HepG2 (cell line): ENCODE data around the gene PCBP2. TPM values are rescaled to one million over a fixed set of nuclear protein-coding genes. Genes with fewer than 3 reads are reported as not detected.
A peak's percentile ranks its signal among the peaks of the same experiment; 100 is the strongest.

Source experiments
- ATAC-seq: fragments of 200-7000 bp; cut with Tn5 transposase; 3 replicates; pipeline ENCODE4 v1.9.1; 2020; ENCODE audit warnings: mild to moderate bottlenecking, moderate library complexity
- BruUV-seq: library from RNA; stranded (reverse); fragments of 400-500 nt; replicated peaks from 2 replicates; lab custom pipeline; 2021; lab: Mats Ljungman, UMichigan
- CTCF ChIA-PET: fragments of 300-600 bp; formaldehyde crosslinking; extraction: SDS; loops from one replicate; lab custom pipeline; 2021; ENCODE audit warnings: low total read pairs, inconsistent platforms, low intra/inter-chr PET ratio; lab: Yijun Ruan, JAX
- POLR2A ChIA-PET: fragments of 350-600 bp; sonication (Branson Sonifier 250); formaldehyde crosslinking; loops from one replicate; lab custom pipeline; 2020; ENCODE audit warnings: antibody characterized with exemption, inconsistent platforms; lab: Yijun Ruan, JAX
- DNase-seq: peaks from one replicate; pipeline ENCODE4 v3.0.0-alpha.2; 2015; ENCODE audit warnings: low spot score
- FAIRE-seq: peaks from 3 replicates; lab custom pipeline; 2011; peaks lifted over from hg19 to GRCh38; lab: Jason Lieb, UNC
- H2AFZ ChIP-seq: one replicate; pipeline ENCODE4 v1.6.1; 2011; ENCODE audit warnings: low read length, inconsistent platforms
- H3K27ac ChIP-seq: fragments of 300-600 bp; 3 replicates; pipeline ENCODE4 v1.8.0; 2011; ENCODE audit warnings: mixed run types, mild to moderate bottlenecking, mixed read lengths, low read length, inconsistent platforms; ENCODE audit not compliant: insufficient read depth; ENCODE audit errors: extremely low read length
- H3K27me3 ChIP-seq, 2 experiments: fragments of 200-600 bp in 1 of 2; 2 replicates in 1 of 2; 3 replicates in 1 of 2; pipeline versions ENCODE4 v1.6.0 to v1.8.0; 2011; ENCODE audit warnings: low read length in 2 of 2, mild to moderate bottlenecking in 2 of 2, moderate library complexity in 2 of 2, inconsistent platforms in 1 of 2; ENCODE audit not compliant: insufficient read depth in 2 of 2, control insufficient read depth in 1 of 2
- H3K36me3 ChIP-seq, 2 experiments: fragments of 200-600 bp in 1 of 2; replicated peaks in 1 of 2; 2 replicates in 1 of 2; 3 replicates in 1 of 2; pipeline versions ENCODE4 v1.5.1 to v1.8.0; 2011; ENCODE audit warnings: low read length in 2 of 2, inconsistent platforms in 1 of 2; ENCODE audit not compliant: insufficient read depth in 2 of 2, control insufficient read depth in 1 of 2
- H3K4me1 ChIP-seq: 2 replicates; pipeline ENCODE4 v1.5.1; 2012; ENCODE audit warnings: low read length, inconsistent platforms; ENCODE audit not compliant: insufficient read depth
- H3K4me2 ChIP-seq: 2 replicates; pipeline ENCODE4 v1.6.0; 2011; ENCODE audit warnings: low read depth, low read length, inconsistent platforms
- H3K4me3 ChIP-seq, 3 experiments: fragments of 200-600 bp in 1 of 3; sonication (generic), shearing (Covaris generic) in 1 of 3; replicated peaks in 1 of 3; 2 replicates each; pipeline ENCODE4 v1.5.1; 2011 to 2016; ENCODE audit warnings: low read length in 3 of 3, inconsistent platforms in 2 of 3, low read depth in 2 of 3, mild to moderate bottlenecking in 2 of 3, control low read depth in 1 of 3, mixed read lengths in 1 of 3; ENCODE audit not compliant: insufficient read depth in 1 of 3
- H3K79me2 ChIP-seq: one replicate; pipeline ENCODE4 v1.6.1; 2011; ENCODE audit warnings: low read length, inconsistent platforms; ENCODE audit not compliant: insufficient read depth
- H3K9ac ChIP-seq: 2 replicates; pipeline ENCODE4 v1.6.0; 2011; ENCODE audit warnings: mild to moderate bottlenecking, low read depth, low read length, inconsistent platforms; ENCODE audit not compliant: insufficient read depth
- H3K9me3 ChIP-seq: 2 replicates; pipeline ENCODE4 v1.5.1; 2012; ENCODE audit warnings: mild to moderate bottlenecking, low read length
- H4K20me1 ChIP-seq: 2 replicates; pipeline ENCODE4 v1.6.0; 2011; ENCODE audit warnings: inconsistent platforms, mild to moderate bottlenecking, low read length, moderate library complexity; ENCODE audit not compliant: insufficient read depth
- KDM2A ChIP-seq: sonication (generic); formaldehyde crosslinking; IDR thresholded peaks from 2 replicates; pipeline ENCODE4 v1.4.0; 2020; ENCODE audit warnings: low read depth, missing genetic modification reagents, borderline replicate concordance
- NR2F6 ChIP-seq, 2 experiments: IDR thresholded peaks; 2 replicates each; pipeline ENCODE4 v1.6.1; 2016; ENCODE audit warnings: antibody characterized with exemption in 1 of 2, mild to moderate bottlenecking in 1 of 2
- POLR2AphosphoS2 ChIP-seq: IDR thresholded peaks from 2 replicates; pipeline ENCODE4 v1.6.1; 2011; ENCODE audit warnings: low read depth, low read length, improper control_type of control experiment
- RBFOX2 ChIP-seq: fragments of 200-400 bp; formaldehyde crosslinking; IDR thresholded peaks from 2 replicates; pipeline ENCODE4 v1.6.1; 2017; ENCODE audit warnings: low read depth, mild to moderate bottlenecking, low read length
- RBM22 ChIP-seq: fragments of 200-400 bp; formaldehyde crosslinking; optimal IDR thresholded peaks from 2 replicates; pipeline ENCODE3; 2017; ENCODE audit warnings: mild to moderate bottlenecking, low read length, moderate library complexity
- SIX1 ChIP-seq: sonication (generic); formaldehyde crosslinking; IDR thresholded peaks from 2 replicates; pipeline ENCODE4 v1.4.0; 2020; ENCODE audit warnings: missing genetic modification reagents, borderline replicate concordance
- TAF1 ChIP-seq: sonication (generic); formaldehyde crosslinking; IDR thresholded peaks from 2 replicates; pipeline ENCODE4 v1.4.0; 2020; ENCODE audit warnings: missing genetic modification reagents
- ZHX2 ChIP-seq, 2 experiments: sonication (generic) in 1 of 2; formaldehyde crosslinking in 1 of 2; IDR thresholded peaks; 2 replicates each; pipeline versions ENCODE4 v1.6.1 to v1.9.0; 2014 to 2022; ENCODE audit warnings: antibody characterized with exemption in 1 of 2, borderline replicate concordance in 1 of 2, inconsistent platforms in 1 of 2, low read depth in 1 of 2, missing genetic modification reagents in 1 of 2
- ZNF180 ChIP-seq: sonication (generic); formaldehyde crosslinking; IDR thresholded peaks from 2 replicates; pipeline ENCODE4 v1.4.0; 2020; ENCODE audit warnings: low read depth, missing genetic modification reagents, borderline replicate concordance
- ZNF598 ChIP-seq: sonication (generic); formaldehyde crosslinking; IDR thresholded peaks from 2 replicates; pipeline ENCODE4 v1.5.1; 2020; ENCODE audit warnings: mild to moderate bottlenecking, missing genetic modification reagents, borderline replicate concordance
- ZNF660 ChIP-seq: sonication (generic); formaldehyde crosslinking; IDR thresholded peaks from 2 replicates; pipeline ENCODE4 v1.5.1; 2020; ENCODE audit warnings: mild to moderate bottlenecking, low read depth, missing genetic modification reagents, borderline replicate concordance
- WGBS: methylation state at CpG from one replicate; pipeline ENCODE4 v1.1.6; 2017; ENCODE audit warnings: low lambda C conversion rate; 5-methylcytosine and 5-hydroxymethylcytosine counted together
- in situ Hi-C: cut with HindIII; loops from 2 replicates; pipeline ENCODE4 v1.10.0; 2017; ENCODE audit warnings: low pct_unique_long_range_greater_than_20kb; ENCODE audit not compliant: extremely low pct_ligation_motif_present
- intact Hi-C: fragments of 100-400 bp; cut with micrococcal nuclease; formaldehyde crosslinking; loops from one replicate; pipeline ENCODE4 v1.10.0; 2022; ENCODE audit not compliant: unreplicated experiment
- polyA plus RNA-seq, 8 experiments: library from polyadenylated mRNA; depleted of rRNA in 3 of 8; stranded (reverse) in 7 of 8; unstranded in 1 of 8; fragments of >200 nt; fragmentation: Illumina TruSeq in 4 of 8; extraction: Trizol in 4 of 8; gene quantifications; 2 replicates each; pipeline versions ENCODE4 v1.2.1 to v1.2.3, GENCODE V29; 2011 to 2016; ENCODE audit warnings: low read depth in 4 of 8, missing spikeins in 1 of 8, mixed read lengths in 1 of 8; ENCODE audit not compliant: insufficient read depth in 1 of 8
- total RNA-seq, 5 experiments: library from RNA; depleted of rRNA; stranded (reverse); fragments of >200 nt; fragmentation: Illumina TruSeq; extraction: Trizol; gene quantifications; 2 replicates each; pipeline ENCODE4 v1.2.3, GENCODE V29; 2016; ENCODE audit warnings: low read depth in 1 of 5

The PCBP2 gene
- total and polyA plus RNA-seq, 2 of the 13 experiments (the other 11 are each of a cell fraction or from before 2014, with no cell fraction given), result 154 to 345 TPM

- Histone ChIP-seq H3K36me3 (peaks cover 45 to 96% of the 10 kb centered on the region in 2 experiments), H3K4me2 (no peak overlapping the region), H3K27ac (no peak overlapping the region), H3K9ac (no peak overlapping the region), H3K79me2 (peaks cover 55% of the 10 kb centered on the region), H3K9me3 (no peaks in the 10 kb centered on the region), H3K27me3 (no peaks in the 10 kb centered on the region), H2AFZ (no peak overlapping the region), H4K20me1 (peaks cover 64% of the 10 kb centered on the region), H3K4me1 (peaks cover 50% of the 10 kb centered on the region), H3K4me3 (no peak overlapping the region)
- no peak for ATAC-seq
- no peak for TF ChIP-seq ZNF180 (CRISPR knock-in tag)
- peak; percentile 56; the same call in 1 of the 2 replicates for TF ChIP-seq RBFOX2
- TF ChIP-seq NR2F6 (IDR thresholded peaks at IDR 0.05), result no peak
- TF ChIP-seq NR2F6 (CRISPR knock-in tag; IDR thresholded peaks at IDR 0.05), result no peak
- peak; percentile 42 for TF ChIP-seq RBM22
- TF ChIP-seq ZNF598 (CRISPR knock-in tag), result no peak
- FAIRE-seq, result no peak
- ChIA-PET POLR2A (no interaction called here), CTCF (no interaction called here)
- 86% methylated on average over 2 of the region's 2 CpGs for WGBS
- in situ Hi-C loops, result no loop called here
- TSS peak; percentile 2 for BruUV-seq
- DNase-seq, result no peak
- intact Hi-C loops, result no loop called here
These were observed 13.8 kb downstream of the PCBP2 start for GRCh38 chr12:53465679-53466078.

DNA sequence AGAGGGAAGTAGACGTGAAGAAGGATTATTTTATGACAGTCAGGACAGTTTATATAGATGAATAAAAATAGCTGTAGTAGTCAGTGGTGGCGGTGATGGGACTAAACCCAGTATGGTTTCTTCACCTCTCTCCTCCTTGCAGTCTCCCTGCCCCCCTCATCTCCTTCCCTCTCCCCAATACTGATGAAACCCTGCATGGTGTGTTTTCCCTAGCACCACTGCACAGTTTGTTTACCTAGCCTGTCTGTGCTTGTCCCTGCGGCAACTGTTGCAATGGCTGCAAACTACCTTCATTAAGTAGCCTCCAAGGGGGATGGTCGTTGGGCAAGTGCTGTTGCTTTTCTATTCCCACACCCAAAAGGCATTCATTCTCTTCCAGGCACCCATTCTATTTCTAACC lies 14.7 kb downstream of the PCBP2 start:
- no peaks in the 10 kb centered on the region for H3K27me3 ChIP-seq
- no peak for ATAC-seq
- POLR2A ChIA-PET, result no interaction called here
- BruUV-seq, result no TSS peak
- CTCF ChIA-PET, result no interaction called here
- WGBS, result 97% methylated on average over 4 of the region's 4 CpGs
- H3K4me3 ChIP-seq, result no peak overlapping the region
- H3K9ac ChIP-seq, result no peak overlapping the region
- peaks cover 46% of the 10 kb centered on the region for H3K79me2 ChIP-seq
- H3K27ac ChIP-seq, result no peak overlapping the region
- H3K4me2 ChIP-seq, result no peak overlapping the region
- no peak overlapping the region for H2AFZ ChIP-seq
- DNase-seq, result no peak
- peaks cover 55% of the 10 kb centered on the region for H4K20me1 ChIP-seq
- no peaks in the 10 kb centered on the region for H3K9me3 ChIP-seq
- no peak for FAIRE-seq
- in situ Hi-C loops (no loop called here), intact Hi-C loops (no loop called here)
- H3K36me3 ChIP-seq, result peaks cover 45 to 95% of the 10 kb centered on the region in 2 experiments
- peaks cover 41% of the 10 kb centered on the region for H3K4me1 ChIP-seq
- TF ChIP-seq POLR2AphosphoS2 (peak; percentile 24; the same call in 1 of the 2 replicates), ZHX2 (IDR thresholded peaks at IDR 0.05; ENCODE audit: low read depth) (no peak), ZHX2 (CRISPR knock-in tag; IDR thresholded peaks at IDR 0.05; ENCODE audit: borderline replicate concordance) (no peak), ZNF660 (CRISPR knock-in tag) (no peak), KDM2A (CRISPR knock-in tag) (no peak), TAF1 (CRISPR knock-in tag) (no peak), RBFOX2 (peak; percentile 58; the same call in 1 of the 2 replicates), SIX1 (CRISPR knock-in tag) (no peak)
